GM23248 (cell line): ENCODE results near the gene JMY.

Source experiments
- EZH2 ChIP-seq: fragments of 200-600 bp; sonication (generic); IDR thresholded peaks from 2 replicates; pipeline ENCODE4 v1.6.1; 2018; ENCODE audit warnings: antibody characterized with exemption, mild to moderate bottlenecking; ENCODE audit not compliant: insufficient read depth, poor library complexity, severe bottlenecking
- EZH2phosphoT487 ChIP-seq: fragments of 200-600 bp; sonication (generic); IDR thresholded peaks from 2 replicates; pipeline ENCODE4 v1.6.1; 2018; ENCODE audit warnings: antibody characterized with exemption, moderate library complexity, mild to moderate bottlenecking, low read depth; ENCODE audit not compliant: insufficient read depth

DNA sequence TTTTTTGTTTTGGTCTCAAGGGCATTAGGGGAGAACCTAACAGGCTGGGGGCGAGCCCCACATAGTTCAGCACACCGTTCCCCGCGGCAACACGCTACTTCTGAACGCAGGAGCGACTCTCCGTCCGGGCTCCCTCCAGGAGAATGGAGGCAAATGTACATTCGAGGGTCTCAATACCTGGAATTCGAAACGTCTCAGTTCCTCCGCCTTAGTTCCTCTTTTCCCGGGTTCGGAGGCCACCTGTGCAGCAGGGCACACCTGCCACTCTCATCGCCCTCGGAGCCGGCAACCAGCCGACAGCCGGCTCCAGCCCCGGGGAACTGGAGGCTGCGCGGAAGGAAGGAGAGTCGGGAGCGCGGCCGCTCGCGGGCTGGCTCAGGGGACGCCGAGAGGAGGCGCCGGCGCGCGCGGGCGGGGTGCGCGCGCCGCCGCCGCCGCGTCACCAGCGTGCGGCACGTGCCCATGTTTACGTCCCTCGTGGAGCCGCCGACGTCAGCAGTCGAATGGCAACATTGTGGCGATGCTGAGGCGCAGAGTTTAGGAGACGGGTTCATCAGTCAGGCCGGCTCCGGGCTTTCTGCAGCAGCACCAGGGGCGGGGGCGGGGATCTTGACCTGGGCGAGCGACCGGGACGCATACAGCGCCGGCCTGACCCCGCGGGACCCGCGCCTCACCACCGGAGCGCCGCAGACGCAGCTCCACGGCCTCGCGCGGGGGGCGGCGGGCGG is at the start of gene JMY:
- TF ChIP-seq EZH2phosphoT487 (no peak), EZH2 (no peak)
